Suprapubic skin (tissue), 4 donors: ENCODE data around the gene CTSA. TPM values are rescaled to one million over a fixed set of nuclear protein-coding genes. Genes with fewer than 3 reads are reported as not detected.

Experiments
- DNase-seq, 2 donors: peaks; one replicate each; pipeline ENCODE4 v3.0.0-alpha.2; 2019; ENCODE audit warnings: low spot score in 2 of 2
- H3K27ac ChIP-seq: fragments of 200-600 bp; sonication (generic); one replicate; pipeline ENCODE4 v1.5.1; 2019
- H3K27me3 ChIP-seq: fragments of 200-600 bp; sonication (generic); one replicate; pipeline ENCODE4 v1.5.1; 2019
- H3K36me3 ChIP-seq: fragments of 200-600 bp; sonication (generic); one replicate; pipeline ENCODE4 v1.5.1; 2019
- H3K4me1 ChIP-seq: fragments of 200-600 bp; sonication (generic); one replicate; pipeline ENCODE4 v1.5.1; 2019
- H3K4me3 ChIP-seq: fragments of 200-600 bp; sonication (generic); one replicate; pipeline ENCODE4 v1.5.1; 2019; ENCODE audit warnings: mild to moderate bottlenecking
- H3K9me3 ChIP-seq: fragments of 200-600 bp; sonication (generic); one replicate; pipeline ENCODE4 v1.5.1; 2019
- CTCF ChIP-seq, 2 donors: fragments of 200-600 bp in 1 of 2; fragments of 450-650 bp in 1 of 2; sonication (generic) in 1 of 2; IDR thresholded peaks; one replicate each; pipeline ENCODE4 v1.5.1; 2016 to 2019; ENCODE audit warnings: antibody characterized with exemption in 2 of 2, mild to moderate bottlenecking in 1 of 2, moderate library complexity in 1 of 2
- EP300 ChIP-seq: sonication (generic); formaldehyde crosslinking; IDR thresholded peaks from one replicate; pipeline ENCODE4 v1.6.1; 2017; ENCODE audit warnings: antibody characterized with exemption
- POLR2A ChIP-seq, 2 donors: fragments of 450-650 bp; IDR thresholded peaks; one replicate each; pipeline ENCODE4 v1.6.1; 2017; ENCODE audit warnings: antibody characterized with exemption in 2 of 2, mild to moderate bottlenecking in 2 of 2, moderate library complexity in 2 of 2
- POLR2AphosphoS5 ChIP-seq, 3 donors: sonication (generic); formaldehyde crosslinking; IDR thresholded peaks; one replicate each; pipeline ENCODE4 v1.6.1; 2017; ENCODE audit warnings: antibody characterized with exemption in 3 of 3
- WGBS: methylation state at CpG from one replicate; pipeline ENCODE4 v1.1.5; 2018; 5-methylcytosine and 5-hydroxymethylcytosine counted together
- total RNA-seq, 4 donors: library from RNA; depleted of rRNA; stranded (reverse); fragments of >200 nt; gene quantifications; one replicate each; pipeline ENCODE4 v1.1.0, GENCODE V29; 2016

Gene CTSA
- total RNA-seq, 4 donors from 2014 or later = 95.5 to 133 (median 120) TPM

- WGBS = 96% methylated on average over 6 of the region's 6 CpGs
These were observed 38.8 kb upstream of the CTSA start for GRCh38 chr20:45852326-45852725.

GRCh38 chr20:45853484-45853883 is 37.7 kb upstream of the CTSA start:
- Histone ChIP-seq H3K4me3 (no peak overlapping the region), H3K9me3 (no peaks in the 10 kb centered on the region), H3K36me3 (peaks cover 27% of the 10 kb centered on the region), H3K4me1 (peaks cover 32% of the 10 kb centered on the region), H3K27ac (no peak overlapping the region), H3K27me3 (no peaks in the 10 kb centered on the region)
- no peak for DNase-seq
- TF ChIP-seq POLR2AphosphoS5 (IDR thresholded peaks at IDR 0.05) = no peak
- TF ChIP-seq POLR2A (IDR thresholded peaks at IDR 0.05) = no peak
- TF ChIP-seq CTCF (IDR thresholded peaks at IDR 0.05) = no peak
- no peak for TF ChIP-seq EP300
- WGBS = 95% methylated on average over 2 of the region's 2 CpGs

More at GRCh38 chr20:45852326-45852725, 38.8 kb upstream of the CTSA start:
- no peak for TF ChIP-seq EP300
- TF ChIP-seq CTCF (IDR thresholded peaks at IDR 0.05) = no peak
- TF ChIP-seq POLR2A (IDR thresholded peaks at IDR 0.05) = no peak
- Histone ChIP-seq H3K36me3 (peaks cover 38% of the 10 kb centered on the region), H3K4me3 (no peak overlapping the region), H3K9me3 (no peaks in the 10 kb centered on the region), H3K27me3 (no peaks in the 10 kb centered on the region), H3K4me1 (peaks cover 21% of the 10 kb centered on the region), H3K27ac (no peak overlapping the region)
- no peak for DNase-seq

DNA sequence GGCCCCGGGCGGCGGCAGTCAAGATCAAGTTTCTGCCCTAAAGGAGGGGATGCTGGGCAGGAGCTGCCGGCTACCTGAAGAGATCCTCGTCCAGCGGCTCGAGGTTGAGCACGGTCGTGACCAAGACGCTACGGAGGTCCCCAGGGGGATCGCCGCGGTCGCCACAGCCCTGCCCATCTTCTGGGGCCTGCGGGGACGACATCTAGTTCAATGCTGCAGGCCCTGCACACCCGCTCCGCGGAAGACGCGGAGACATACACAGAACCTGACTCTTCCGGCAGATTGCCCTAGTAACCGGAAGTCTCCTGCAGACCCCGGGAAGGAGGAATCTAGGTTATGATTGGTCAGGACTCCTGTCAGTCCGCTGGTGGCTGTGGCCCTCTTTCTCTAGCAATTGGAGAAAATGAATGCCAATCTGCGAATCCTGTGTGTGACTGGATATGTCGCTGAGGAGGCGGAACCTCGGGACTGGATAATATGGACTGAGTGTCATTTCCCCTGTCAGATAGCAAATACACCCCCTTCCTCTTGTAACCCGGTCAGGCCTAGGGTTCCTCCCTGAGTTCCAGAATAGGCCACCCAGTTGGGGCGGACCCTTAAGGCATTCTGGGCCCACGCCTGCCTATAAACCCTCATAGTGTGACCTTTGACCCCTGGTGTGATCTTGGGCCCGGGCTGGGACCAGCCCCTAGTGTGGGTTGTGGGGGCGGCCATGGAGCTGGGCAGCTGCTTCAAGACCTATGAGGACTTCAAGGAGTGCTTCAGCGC is 33.8 kb upstream of the CTSA start, which contains the start of the genes ACOT8 and ZSWIM3:
TSS of gene ACOT8 (minus strand) at position 279 of the 768 bp plus-strand sequence. CDS start at position 202, 77 bp downstream.
TSS of gene ZSWIM3 (plus strand) at position 501 of the 768 bp plus-strand sequence. CDS start at position 713, 212 bp downstream.
- peaks cover 8% of the 10 kb centered on the region for H3K36me3 ChIP-seq
- H3K27ac ChIP-seq = peak within 1 kb of the TSS; percentile 70
- H3K27me3 ChIP-seq = no peaks in the 10 kb centered on the region
- TF ChIP-seq POLR2AphosphoS5 (IDR thresholded peaks at IDR 0.05) (peak in 1 of 3 donors; percentile 50), CTCF (IDR thresholded peaks at IDR 0.05) (no peak), EP300 (no peak), POLR2A (IDR thresholded peaks at IDR 0.05) (peak in 1 of 2 donors; percentile 78)
- no peaks in the 10 kb centered on the region for H3K9me3 ChIP-seq
- peak within 1 kb of the TSS; percentile 79 for H3K4me3 ChIP-seq
- peaks cover 32% of the 10 kb centered on the region for H3K4me1 ChIP-seq
- peak; percentile 96 to 97 for DNase-seq
- 4% methylated on average over 5 of the region's 36 CpGs for WGBS

GRCh38 chr20:45857882-45858216 is 33.3 kb upstream of the CTSA start:
- peaks cover 32% of the 10 kb centered on the region for H3K4me1 ChIP-seq
- DNase-seq = no peak
- H3K27me3 ChIP-seq = no peaks in the 10 kb centered on the region
- H3K4me3 ChIP-seq = peak overlapping the region; percentile 79
- H3K36me3 ChIP-seq = peaks cover 8% of the 10 kb centered on the region
- TF ChIP-seq POLR2A (IDR thresholded peaks at IDR 0.05) (no peak), EP300 (no peak), CTCF (IDR thresholded peaks at IDR 0.05) (no peak), POLR2AphosphoS5 (IDR thresholded peaks at IDR 0.05) (no peak)
- WGBS = 15% methylated on average over 13 of the region's 13 CpGs
- peak overlapping the region; percentile 52 for H3K27ac ChIP-seq
- no peaks in the 10 kb centered on the region for H3K9me3 ChIP-seq

DNA sequence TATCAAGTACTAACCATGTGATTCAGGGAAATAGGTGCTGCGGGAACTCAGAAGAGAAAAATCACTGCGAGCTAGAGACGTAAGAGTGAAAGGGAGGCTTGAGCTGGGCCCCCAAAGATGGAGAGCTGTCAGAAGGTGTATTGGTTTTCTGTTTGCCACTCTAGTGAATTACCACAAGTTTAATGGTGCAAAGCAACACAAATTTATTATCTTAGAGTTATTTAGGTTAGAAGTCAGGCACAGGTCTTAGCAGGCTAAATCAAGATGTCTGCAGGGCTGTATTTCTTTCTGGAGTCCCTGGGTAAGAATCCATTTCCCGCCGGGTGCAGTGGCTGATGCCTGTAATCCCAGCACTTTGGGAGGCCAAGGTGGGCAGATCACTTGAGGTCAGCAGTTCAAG is 31.2 kb upstream of the CTSA start:
- no peaks in the 10 kb centered on the region for H3K27me3 ChIP-seq
- H3K27ac ChIP-seq = no peak overlapping the region
- no peaks in the 10 kb centered on the region for H3K36me3 ChIP-seq
- 92% methylated on average over 5 of the region's 5 CpGs for WGBS
- H3K4me1 ChIP-seq = peaks cover 29% of the 10 kb centered on the region
- TF ChIP-seq CTCF (IDR thresholded peaks at IDR 0.05) (no peak), POLR2A (IDR thresholded peaks at IDR 0.05) (no peak), EP300 (no peak), POLR2AphosphoS5 (IDR thresholded peaks at IDR 0.05) (no peak)
- DNase-seq = no peak
- H3K9me3 ChIP-seq = no peaks in the 10 kb centered on the region
- H3K4me3 ChIP-seq = no peak overlapping the region
